ENCODE measurements around the gene LIPG. TPM values are rescaled to one million over a fixed set of nuclear protein-coding genes. Genes with fewer than 3 reads are reported as not detected.

LIPG gene
- total RNA-seq: 87.9 and 106 TPM in 2 replicates

GRCh38 chr18:49561289-49562193 is at the start of gene LIPG:
TSS of gene LIPG (plus strand) at chr18:49562057. CDS start at chr18:49562309, 252 bp downstream.

Other genes with a start within 250 kb of the LIPG start
- gene DYM, start 101.4 kb upstream of the LIPG start, total RNA-seq: 28.4 and 35.6 TPM in 2 replicates
- gene C18orf32, start 74.8 kb upstream of the LIPG start, total RNA-seq: 25.7 and 30.2 TPM in 2 replicates
- gene RPL17, start 69.6 kb upstream of the LIPG start, total RNA-seq: 1,976 and 2,547 TPM in 2 replicates